Heart left ventricle (tissue), 16 donors: ENCODE measurements around the gene AKT1. TPM values are rescaled to one million over a fixed set of nuclear protein-coding genes. Genes with fewer than 3 reads are reported as not detected.

Experiments
- ATAC-seq, 4 donors: fragments of 200-7000 bp; cut with Tn5 transposase; one replicate each; pipeline ENCODE4 v1.9.1; 2020 to 2022; ENCODE audit warnings: moderate library complexity in 4 of 4, mild to moderate bottlenecking in 3 of 4, moderate number of reproducible peaks in 1 of 4
- DNase-seq, 5 donors: peaks; one replicate each; pipeline ENCODE4 v3.0.0-alpha.2; 2020
- H3K27ac ChIP-seq, 12 donors: fragments of 200-600 bp; sonication (generic) in 4 of 12; one replicate each; pipeline versions ENCODE4 v1.5.0 to v1.8.0; 2016 to 2022; ENCODE audit warnings: mild to moderate bottlenecking in 2 of 12
- H3K27me3 ChIP-seq, 9 donors: fragments of 200-600 bp; sonication (generic) in 2 of 9; one replicate each; pipeline versions ENCODE4 v1.5.1 to v1.8.0; 2016 to 2022; ENCODE audit warnings: mild to moderate bottlenecking in 3 of 9
- H3K36me3 ChIP-seq, 9 donors: fragments of 200-600 bp; sonication (generic) in 2 of 9; one replicate each; pipeline versions ENCODE4 v1.5.0 to v1.8.0; 2018 to 2022; ENCODE audit warnings: mild to moderate bottlenecking in 2 of 9
- H3K4me1 ChIP-seq, 12 donors: fragments of 200-600 bp; sonication (generic) in 4 of 12; one replicate each; pipeline versions ENCODE4 v1.5.0 to v1.8.0; 2016 to 2022; ENCODE audit warnings: mild to moderate bottlenecking in 3 of 12
- H3K4me3 ChIP-seq, 12 donors: fragments of 200-600 bp; sonication (generic) in 4 of 12; one replicate each; pipeline versions ENCODE4 v1.5.0 to v1.8.0; 2017 to 2022; ENCODE audit warnings: mild to moderate bottlenecking in 9 of 12, moderate library complexity in 4 of 12
- H3K9me3 ChIP-seq, 12 donors: fragments of 200-600 bp; sonication (generic) in 4 of 12; one replicate each; pipeline versions ENCODE4 v1.5.0 to v1.8.0; 2016 to 2022; ENCODE audit warnings: mild to moderate bottlenecking in 1 of 12
- CTCF ChIP-seq, 12 donors: fragments of 200-600 bp; sonication (generic) in 4 of 12; IDR thresholded peaks; one replicate each; pipeline versions ENCODE4 v1.5.0 to v1.8.0; 2018 to 2022; ENCODE audit warnings: antibody characterized with exemption in 12 of 12, mild to moderate bottlenecking in 5 of 12
- POLR2A ChIP-seq, 2 donors: fragments of 450-650 bp; IDR thresholded peaks; one replicate each; pipeline ENCODE4 v1.6.1; 2017; ENCODE audit warnings: antibody characterized with exemption in 2 of 2, mild to moderate bottlenecking in 2 of 2, moderate library complexity in 2 of 2
- WGBS, 4 donors: extraction: QIAGEN DNeasy Blood & Tissue Kit in 2 of 4; methylation state at CpG; one replicate each; pipeline versions ENCODE4 v1.1.5 to v1.1.7; 2013 to 2018; 5-methylcytosine and 5-hydroxymethylcytosine counted together
- intact Hi-C, 10 donors: fragments of 100-400 bp; cut with DNase I; formaldehyde crosslinking; loops; one replicate each; pipeline versions ENCODE4 v1.11.1 to v1.14.2; 2022
- polyA plus RNA-seq, 2 donors: library from polyadenylated mRNA; stranded (reverse); fragments of 200-250 nt; gene quantifications; one replicate each; pipeline ENCODE4 v1.2.3, GENCODE V29; 2013
- total RNA-seq, 9 donors: library from RNA; depleted of rRNA in 2 of 9; stranded (reverse); fragments of >200 nt in 2 of 9; fragmentation: NEBNext Ultra II Directional in 3 of 9; extraction: Animal tissue kit (Norgen Biotek cat#: 25700) in 3 of 9; gene quantifications; one replicate each; pipeline versions ENCODE4 v1.1.0 to v1.2.4, GENCODE V29; 2016 to 2023
- donor health status: ischemic (EF 13 %, LVEDD 7.1; RV severe dilation, severe dysfunction).
- donor health status: healthy with polysubstance abuse.
- donor health status: DM: no; HTN: yes; CAD: no.
- donor health status: DM: no; HTN: no; CAD: no.
- donor health status: ischemic (EF 25% LVEDD 6.9; RV normal size, moderate dysfunction).
- donor health status: ischemic (EF 25% LVEDD 5.7; RV mildly dilated, moderate dysfunction).
- donor health status: healthy.
- donor health status: DM: yes; HTN: yes; CAD: no.
- donor health status: ischemic (EF 35%, LVEDD 5.7; RV mildly dilated, moderate dysfunction).
- donor health status: nonischemic (EF 11% LVEDD 7.7; RV severe dilation, severe dysfunction).
- donor health status: DM: yes; HTN: yes; CAD: no.
- donor health status: PGD.
- donor health status: ischemic (EF 29% LVEDD 5.4; RV normal size, mild dysfunction).
- donor health status: nonischemic (EF 23%, LVEDD 6.1; RV moderate dilation, normal function).

Gene AKT1
- total and polyA plus RNA-seq, 11 donors: 108 to 173 (median 135) TPM

- DNase-seq (peak in 1 of 5 donors; percentile 25), ATAC-seq (no peak)
- TF ChIP-seq POLR2A (IDR thresholded peaks at IDR 0.05): no peak
- no peak for TF ChIP-seq CTCF (IDR thresholded peaks at IDR 0.05)
- Histone ChIP-seq H3K36me3 (peaks cover 0 to 63% (median 35%) of the 10 kb centered on the region in 9 donors), H3K27me3 (no peaks in the 10 kb centered on the region), H3K4me1 (peaks cover 2 to 82% (median 50%) of the 10 kb centered on the region in 12 donors), H3K27ac (no peak overlapping the region), H3K9me3 (no peaks in the 10 kb centered on the region), H3K4me3 (no peak overlapping the region)
- intact Hi-C loops: no loop called here
- WGBS, 4 donors: 85 to 88% (median 87%) methylated on average over 8 to 39 of the region's 39 CpGs
Measured at GRCh38 chr14:104788873-104789663, 6.5 kb downstream of the AKT1 start.

- ATAC-seq: no peak
- intact Hi-C loops: no loop called here
- peak overlapping the region in 1 of 12 donors; percentile 78 for H3K27ac ChIP-seq
- no peaks in the 10 kb centered on the region for H3K27me3 ChIP-seq
- peak in 1 of 5 donors; percentile 24 for DNase-seq
- 91 to 94% (median 94%) methylated on average over 8 to 14 of the region's 14 CpGs for WGBS, 4 donors
- no peaks in the 10 kb centered on the region for H3K9me3 ChIP-seq
- TF ChIP-seq CTCF (IDR thresholded peaks at IDR 0.05) (no peak), POLR2A (IDR thresholded peaks at IDR 0.05) (no peak)
- peaks cover 0 to 80% (median 42%) of the 10 kb centered on the region in 12 donors for H3K4me1 ChIP-seq
- peaks cover 0 to 63% (median 35%) of the 10 kb centered on the region in 9 donors for H3K36me3 ChIP-seq
- no peak overlapping the region for H3K4me3 ChIP-seq
Measured at GRCh38 chr14:104788161-104788818, 7.3 kb downstream of the AKT1 start.

GRCh38 chr14:104787736-104788135 is 7.8 kb downstream of the AKT1 start:
- peak in 2 of 5 donors; percentile 53 for DNase-seq
- Histone ChIP-seq H3K27me3 (no peaks in the 10 kb centered on the region), H3K4me3 (no peak overlapping the region), H3K27ac (peak overlapping the region in 1 of 12 donors; percentile 78), H3K9me3 (no peaks in the 10 kb centered on the region), H3K4me1 (peaks cover 0 to 75% (median 37%) of the 10 kb centered on the region in 12 donors), H3K36me3 (peaks cover 0 to 63% (median 35%) of the 10 kb centered on the region in 9 donors)
- ATAC-seq: no peak
- 80 to 100% (median 87%) methylated on average over 7 of the region's 7 CpGs for WGBS, 4 donors
- TF ChIP-seq POLR2A (IDR thresholded peaks at IDR 0.05) (no peak), CTCF (IDR thresholded peaks at IDR 0.05) (no peak)
- intact Hi-C loops: no loop called here
